Transverse colon (tissue), 4 donors: Measurements from ENCODE around the gene LRRC23. TPM values are rescaled to one million over a fixed set of nuclear protein-coding genes. Genes with fewer than 3 reads are reported as not detected.

Experiments
- DNase-seq: peaks from one replicate; pipeline ENCODE4 v3.0.0-alpha.2; 2019
- H3K27ac ChIP-seq, 4 donors: fragments of 200-600 bp; sonication (generic); 2 replicates each; pipeline ENCODE4 v1.5.1; 2016 to 2018; ENCODE audit warnings: inconsistent platforms in 4 of 4
- H3K27me3 ChIP-seq: fragments of 200-600 bp; sonication (generic); 2 replicates; pipeline ENCODE4 v1.5.1; 2017; ENCODE audit warnings: inconsistent platforms
- H3K36me3 ChIP-seq, 4 donors: fragments of 200-600 bp; sonication (generic); 2 replicates each; pipeline ENCODE4 v1.5.1; 2017 to 2019; ENCODE audit warnings: inconsistent platforms in 4 of 4
- H3K4me1 ChIP-seq, 4 donors: fragments of 200-600 bp; sonication (generic); 2 replicates each; pipeline ENCODE4 v1.5.1; 2017 to 2020; ENCODE audit warnings: inconsistent platforms in 4 of 4
- H3K4me3 ChIP-seq, 4 donors: fragments of 200-600 bp; sonication (generic); 1 replicate in 1 of 4; 2 replicates in 3 of 4; pipeline versions ENCODE4 v1.5.1 to v1.6.1; 2017 to 2019; ENCODE audit warnings: inconsistent platforms in 4 of 4
- H3K9me3 ChIP-seq, 2 donors: fragments of 200-600 bp; sonication (generic); 2 replicates each; pipeline ENCODE4 v1.5.1; 2017 to 2019; ENCODE audit warnings: inconsistent platforms in 2 of 2
- EP300 ChIP-seq: sonication (generic); formaldehyde crosslinking; IDR thresholded peaks from one replicate; pipeline ENCODE4 v1.6.1; 2017; ENCODE audit warnings: antibody characterized with exemption, low read depth
- POLR2A ChIP-seq: fragments of 450-650 bp; IDR thresholded peaks from one replicate; pipeline ENCODE4 v1.6.1; 2016; ENCODE audit warnings: antibody characterized with exemption, mild to moderate bottlenecking, moderate library complexity
- POLR2AphosphoS5 ChIP-seq, 3 donors: sonication (generic); formaldehyde crosslinking; IDR thresholded peaks; one replicate each; pipeline ENCODE4 v1.6.1; 2016; ENCODE audit warnings: antibody characterized with exemption in 3 of 3
- WGBS, 2 donors: methylation state at CpG; one replicate each; pipeline ENCODE4 v1.1.5; 2018; ENCODE audit warnings: low coverage in 1 of 2; 5-methylcytosine and 5-hydroxymethylcytosine counted together
- in situ Hi-C, 4 donors: fragments of 200-750 bp; cut with MboI; loops; one replicate each; pipeline versions ENCODE4 v1.15.0 to v1.15.1; 2017; ENCODE audit warnings: low sequenced_read_pairs in 3 of 4, low pct_ligation_motif_present in 1 of 4, low pct_unique_long_range_greater_than_20kb in 1 of 4
- intact Hi-C: fragments of 100-400 bp; cut with DNase I; formaldehyde crosslinking; loops from one replicate; pipeline ENCODE4 v1.15.1; 2023; ENCODE audit warnings: low total_unique reads
- total RNA-seq, 4 donors: library from RNA; depleted of rRNA; stranded (reverse); fragments of >200 nt; gene quantifications; one replicate each; pipeline ENCODE4 v1.1.0, GENCODE V29; 2016
- TF ChIP-seq, protein P1 (sequence below), 5 experiments: fragments of 200-600 bp in 3 of 5; fragments of 450-650 bp in 2 of 5; sonication (generic) in 3 of 5; IDR thresholded peaks; 1 replicate in 2 of 5; 2 replicates in 3 of 5; pipeline ENCODE4 v1.5.1; 2016 to 2017; ENCODE audit warnings: antibody characterized with exemption in 5 of 5, inconsistent platforms in 3 of 5, mild to moderate bottlenecking in 2 of 5, moderate library complexity in 1 of 5

LRRC23 gene
- total RNA-seq, 4 donors from 2014 or later = 0.60 to 11.3 (median 5.9) TPM; not detected in 1

DNA sequence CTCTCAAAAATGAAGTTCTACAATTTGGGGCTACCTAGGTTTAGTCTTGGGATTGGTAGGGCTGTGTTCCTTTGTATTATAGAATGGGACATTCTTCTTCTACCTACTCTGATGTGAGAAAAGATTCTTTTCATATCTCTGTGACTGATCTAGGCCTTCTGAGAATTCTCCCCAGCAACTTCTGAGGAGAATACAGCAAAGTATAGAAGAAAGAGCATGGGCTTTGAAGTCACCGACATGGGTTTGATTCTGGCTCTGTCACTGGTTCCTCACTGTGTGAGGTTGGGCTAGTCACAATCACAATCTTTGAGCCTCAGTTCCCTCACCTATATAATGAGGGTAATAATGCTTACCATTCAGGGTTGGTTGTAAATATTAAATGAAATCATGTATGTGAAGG, 28.1 kb downstream of the LRRC23 start:
- in situ Hi-C loops = loop anchor here in 2 of 4 donors (25.0 kb wide), 1 partner anchor 180 kb away; the partner anchor contains the start of gene C1RL (in 2 of the 2)

GRCh38 chr12:6934110-6934509, 29.5 kb downstream of the LRRC23 start:
- no peak overlapping the region for H3K4me3 ChIP-seq
- TF ChIP-seq EP300 (no peak), POLR2A (no peak), POLR2AphosphoS5 (IDR thresholded peaks at IDR 0.05) (no peak)
- TF ChIP-seq, protein P1, sequence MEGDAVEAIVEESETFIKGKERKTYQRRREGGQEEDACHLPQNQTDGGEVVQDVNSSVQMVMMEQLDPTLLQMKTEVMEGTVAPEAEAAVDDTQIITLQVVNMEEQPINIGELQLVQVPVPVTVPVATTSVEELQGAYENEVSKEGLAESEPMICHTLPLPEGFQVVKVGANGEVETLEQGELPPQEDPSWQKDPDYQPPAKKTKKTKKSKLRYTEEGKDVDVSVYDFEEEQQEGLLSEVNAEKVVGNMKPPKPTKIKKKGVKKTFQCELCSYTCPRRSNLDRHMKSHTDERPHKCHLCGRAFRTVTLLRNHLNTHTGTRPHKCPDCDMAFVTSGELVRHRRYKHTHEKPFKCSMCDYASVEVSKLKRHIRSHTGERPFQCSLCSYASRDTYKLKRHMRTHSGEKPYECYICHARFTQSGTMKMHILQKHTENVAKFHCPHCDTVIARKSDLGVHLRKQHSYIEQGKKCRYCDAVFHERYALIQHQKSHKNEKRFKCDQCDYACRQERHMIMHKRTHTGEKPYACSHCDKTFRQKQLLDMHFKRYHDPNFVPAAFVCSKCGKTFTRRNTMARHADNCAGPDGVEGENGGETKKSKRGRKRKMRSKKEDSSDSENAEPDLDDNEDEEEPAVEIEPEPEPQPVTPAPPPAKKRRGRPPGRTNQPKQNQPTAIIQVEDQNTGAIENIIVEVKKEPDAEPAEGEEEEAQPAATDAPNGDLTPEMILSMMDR (IDR thresholded peaks at IDR 0.05) = no peak
- H3K4me1 ChIP-seq = peaks cover 35 to 79% (median 63%) of the 10 kb centered on the region in 4 donors
- peak overlapping the region; percentile 55 to 99 (median 78) for H3K27ac ChIP-seq
- no peaks in the 10 kb centered on the region for H3K9me3 ChIP-seq
- intact Hi-C loops (no loop called here), in situ Hi-C loops (loop anchor here in 2 of 4 donors (25.0 kb wide), 1 partner anchor 178 kb away; the partner anchor contains the start of gene C1RL (in 2 of the 2))
- no peak for DNase-seq
- 20 to 24% methylated on average over 5 to 8 of the region's 8 CpGs for WGBS, 2 donors
- H3K36me3 ChIP-seq = peaks cover 0 to 8% (median 0%) of the 10 kb centered on the region in 4 donors
- no peaks in the 10 kb centered on the region for H3K27me3 ChIP-seq

More for the DNA sequence above, 28.1 kb downstream of the LRRC23 start:
- TF ChIP-seq EP300 (no peak), POLR2A (no peak), POLR2AphosphoS5 (IDR thresholded peaks at IDR 0.05) (no peak)
- TF ChIP-seq, protein P1 (IDR thresholded peaks at IDR 0.05) = no peak
- DNase-seq = no peak
- H3K36me3 ChIP-seq = peaks cover 0 to 8% (median 0%) of the 10 kb centered on the region in 4 donors
- H3K27ac ChIP-seq = peak overlapping the region; percentile 55 to 99 (median 78)
- H3K4me1 ChIP-seq = peaks cover 27 to 71% (median 57%) of the 10 kb centered on the region in 4 donors
- no peaks in the 10 kb centered on the region for H3K9me3 ChIP-seq
- intact Hi-C loops = no loop called here
- H3K27me3 ChIP-seq = no peaks in the 10 kb centered on the region
- no peak overlapping the region for H3K4me3 ChIP-seq
- WGBS, 2 donors = 55 to 75% methylated on average over 1 of the region's 1 CpG

DNA sequence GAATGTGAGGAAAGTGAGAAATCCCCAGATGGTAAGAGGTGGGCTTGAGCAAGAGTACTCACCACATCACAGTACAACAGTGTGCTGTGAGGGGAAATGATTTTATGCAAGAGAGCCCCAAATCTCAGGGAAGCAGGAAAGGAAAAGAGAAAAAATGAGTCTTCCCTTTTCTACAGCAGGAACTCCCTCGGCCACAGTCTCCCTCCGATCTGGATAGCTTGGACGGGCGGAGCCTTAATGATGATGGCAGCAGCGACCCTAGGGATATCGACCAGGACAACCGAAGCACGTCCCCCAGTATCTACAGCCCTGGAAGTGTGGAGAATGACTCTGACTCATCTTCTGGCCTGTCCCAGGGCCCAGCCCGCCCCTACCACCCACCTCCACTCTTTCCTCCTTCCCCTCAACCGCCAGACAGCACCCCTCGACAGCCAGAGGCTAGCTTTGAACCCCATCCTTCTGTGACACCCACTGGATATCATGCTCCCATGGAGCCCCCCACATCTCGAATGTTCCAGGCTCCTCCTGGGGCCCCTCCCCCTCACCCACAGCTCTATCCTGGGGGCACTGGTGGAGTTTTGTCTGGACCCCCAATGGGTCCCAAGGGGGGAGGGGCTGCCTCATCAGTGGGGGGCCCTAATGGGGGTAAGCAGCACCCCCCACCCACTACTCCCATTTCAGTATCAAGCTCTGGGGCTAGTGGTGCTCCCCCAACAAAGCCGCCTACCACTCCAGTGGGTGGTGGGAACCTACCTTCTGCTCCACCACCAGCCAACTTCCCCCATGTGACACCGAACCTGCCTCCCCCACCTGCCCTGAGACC, 31.0 kb downstream of the LRRC23 start:
- H3K27ac ChIP-seq = peak overlapping the region; percentile 55 to 99 (median 78)
- H3K9me3 ChIP-seq = no peaks in the 10 kb centered on the region
- H3K4me3 ChIP-seq = no peak overlapping the region
- DNase-seq = no peak
- in situ Hi-C loops (loop anchor here in 2 of 4 donors (25.0 kb wide), 1 partner anchor 177 kb away; the partner anchor contains the start of gene C1RL (in 2 of the 2)), intact Hi-C loops (loop anchor here (5.0 kb wide), 1 partner anchor 63 kb away; the partner anchor contains the start of gene SPSB2)
- no peak for TF ChIP-seq EP300
- TF ChIP-seq, protein P1 (IDR thresholded peaks at IDR 0.05) = no peak
- no peak for TF ChIP-seq POLR2A
- no peak for TF ChIP-seq POLR2AphosphoS5 (IDR thresholded peaks at IDR 0.05)
- H3K27me3 ChIP-seq = no peaks in the 10 kb centered on the region
- peaks cover 0 to 8% (median 0%) of the 10 kb centered on the region in 4 donors for H3K36me3 ChIP-seq
- WGBS, 2 donors = 70 to 89% methylated on average over 5 to 14 of the region's 14 CpGs
- peaks cover 27 to 65% (median 48%) of the 10 kb centered on the region in 4 donors for H3K4me1 ChIP-seq

- peaks cover 0 to 8% (median 0%) of the 10 kb centered on the region in 4 donors for H3K36me3 ChIP-seq
- TF ChIP-seq POLR2AphosphoS5 (IDR thresholded peaks at IDR 0.05) = no peak
- TF ChIP-seq, protein P1 (IDR thresholded peaks at IDR 0.05) = no peak
- TF ChIP-seq POLR2A = no peak
- TF ChIP-seq EP300 = no peak
- in situ Hi-C loops = loop anchor here in 2 of 4 donors (25.0 kb wide), 1 partner anchor 176 kb away; the partner anchor contains the start of gene C1RL (in 2 of the 2)
- WGBS, 2 donors = 71 to 80% methylated on average over 1 to 3 of the region's 3 CpGs
- H3K9me3 ChIP-seq = no peaks in the 10 kb centered on the region
- intact Hi-C loops = loop anchor here (5.0 kb wide), 1 partner anchor 64 kb away; the partner anchor contains the start of gene SPSB2
- H3K27me3 ChIP-seq = no peaks in the 10 kb centered on the region
- peak overlapping the region; percentile 90 to 99 (median 96) for H3K27ac ChIP-seq
- no peak overlapping the region for H3K4me3 ChIP-seq
- DNase-seq = no peak
- peaks cover 22 to 59% (median 44%) of the 10 kb centered on the region in 4 donors for H3K4me1 ChIP-seq
Observed at GRCh38 chr12:6936194-6936635, 31.6 kb downstream of the LRRC23 start.
